Measurements from ENCODE around the gene NTM.

DNA sequence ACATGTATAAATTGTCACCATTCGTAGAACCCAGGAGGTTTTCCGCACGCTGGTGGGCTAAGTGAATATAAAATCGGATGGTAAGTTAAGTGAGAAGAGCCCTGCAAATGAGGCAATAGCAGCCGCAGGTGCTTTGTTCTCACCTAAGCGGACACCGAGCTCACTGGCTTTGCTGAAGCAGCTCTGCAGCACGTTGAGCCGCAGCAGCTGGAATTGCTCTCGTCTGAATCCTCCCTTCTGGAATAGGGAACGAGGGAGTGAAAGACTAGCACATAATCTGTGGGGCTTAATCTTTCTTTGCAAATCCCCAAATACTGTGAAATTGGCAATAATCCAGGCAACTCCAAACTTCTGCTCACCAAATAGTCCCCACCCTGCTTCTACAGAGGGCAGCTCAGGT, 488.1 kb downstream of the NTM start:
- TF ChIP-seq EZH2 (IDR thresholded peaks at IDR 0.05; ENCODE audit: borderline replicate concordance, low read length): no peak
- TF ChIP-seq, protein P1, sequence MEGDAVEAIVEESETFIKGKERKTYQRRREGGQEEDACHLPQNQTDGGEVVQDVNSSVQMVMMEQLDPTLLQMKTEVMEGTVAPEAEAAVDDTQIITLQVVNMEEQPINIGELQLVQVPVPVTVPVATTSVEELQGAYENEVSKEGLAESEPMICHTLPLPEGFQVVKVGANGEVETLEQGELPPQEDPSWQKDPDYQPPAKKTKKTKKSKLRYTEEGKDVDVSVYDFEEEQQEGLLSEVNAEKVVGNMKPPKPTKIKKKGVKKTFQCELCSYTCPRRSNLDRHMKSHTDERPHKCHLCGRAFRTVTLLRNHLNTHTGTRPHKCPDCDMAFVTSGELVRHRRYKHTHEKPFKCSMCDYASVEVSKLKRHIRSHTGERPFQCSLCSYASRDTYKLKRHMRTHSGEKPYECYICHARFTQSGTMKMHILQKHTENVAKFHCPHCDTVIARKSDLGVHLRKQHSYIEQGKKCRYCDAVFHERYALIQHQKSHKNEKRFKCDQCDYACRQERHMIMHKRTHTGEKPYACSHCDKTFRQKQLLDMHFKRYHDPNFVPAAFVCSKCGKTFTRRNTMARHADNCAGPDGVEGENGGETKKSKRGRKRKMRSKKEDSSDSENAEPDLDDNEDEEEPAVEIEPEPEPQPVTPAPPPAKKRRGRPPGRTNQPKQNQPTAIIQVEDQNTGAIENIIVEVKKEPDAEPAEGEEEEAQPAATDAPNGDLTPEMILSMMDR (IDR thresholded peaks at IDR 0.05; ENCODE audit: low read length): no peak

Data from OCI-LY1 (cell line).